Activated gamma-delta T cell treated with anti-CD3 and anti-CD28 coated beads, Interleukin-2, amount 50 U/mL, for 16 hours (primary cell): ENCODE results near the gene KLC4.
"Not testable (repeated sequence)": the region's sequence is repeated elsewhere in the genome, so short reads cannot be mapped to it uniquely, and the experiment has no call there.

ENCODE experiments used
- DNase-seq: peaks from one replicate; pipeline ENCODE4 v3.0.0-alpha.2; 2020; ENCODE audit warnings: low read depth

Gene KLC4

DNA sequence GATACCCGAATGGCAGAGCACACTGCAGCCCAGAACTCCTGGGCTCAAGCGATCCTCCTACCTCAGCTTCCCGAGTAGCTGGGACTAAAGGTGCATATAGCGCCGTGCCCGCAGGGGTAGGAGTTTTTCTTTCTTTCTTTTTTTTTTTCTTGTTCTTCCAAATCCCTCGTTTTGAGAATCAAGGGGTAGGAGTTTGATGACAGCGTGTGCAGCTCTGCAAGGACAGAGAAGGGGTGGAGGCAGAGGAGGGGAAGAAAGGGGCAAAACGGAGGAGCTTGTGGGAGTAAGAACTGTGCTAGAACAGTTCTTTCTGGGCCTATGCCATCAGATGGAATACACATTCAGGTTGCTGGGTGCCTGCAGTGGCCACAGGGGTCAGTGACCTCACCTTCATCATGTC lies 22.7 kb upstream of the KLC4 start:
- DNase-seq: no peak

DNA sequence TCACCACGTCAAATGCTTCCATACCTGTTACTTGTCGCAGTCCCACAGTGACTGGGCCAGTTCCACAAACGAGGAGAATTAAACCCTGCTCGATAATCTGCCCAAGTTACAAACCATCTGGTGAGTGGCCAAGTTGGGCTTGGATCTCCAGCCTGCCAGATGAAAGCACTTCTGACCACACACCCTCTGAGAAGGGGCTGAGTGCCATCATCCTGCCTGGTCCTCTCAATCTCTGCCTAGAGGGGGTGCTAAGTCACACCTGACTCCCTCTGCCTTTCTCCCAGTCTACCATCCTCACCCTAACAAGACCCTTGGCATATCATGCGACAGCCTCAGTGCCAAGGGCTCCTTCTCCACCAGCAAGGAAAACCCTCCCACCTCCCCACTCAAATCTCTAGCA lies 22.2 kb upstream of the KLC4 start:
- no peak for DNase-seq

DNA sequence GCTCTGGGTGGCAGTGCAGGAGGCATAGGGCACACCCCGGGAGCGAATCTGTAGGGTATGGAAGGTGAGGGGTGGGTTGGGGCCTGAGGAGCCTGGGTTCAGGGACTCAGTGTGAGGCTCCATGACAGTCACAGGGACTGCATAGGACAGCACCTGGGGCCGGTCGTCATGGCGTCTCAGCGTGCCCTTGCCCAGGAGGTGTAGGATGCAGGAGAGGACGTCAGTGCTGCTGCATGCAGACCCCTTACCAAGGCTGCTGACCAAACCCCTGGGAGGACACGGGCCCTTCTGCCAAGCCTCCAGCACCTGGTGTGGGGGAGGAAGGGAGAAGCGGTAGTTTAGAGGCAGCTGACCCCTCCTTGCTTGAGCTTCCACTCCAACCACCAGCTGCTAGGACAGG lies 21.7 kb upstream of the KLC4 start:
- DNase-seq: no peak

DNA sequence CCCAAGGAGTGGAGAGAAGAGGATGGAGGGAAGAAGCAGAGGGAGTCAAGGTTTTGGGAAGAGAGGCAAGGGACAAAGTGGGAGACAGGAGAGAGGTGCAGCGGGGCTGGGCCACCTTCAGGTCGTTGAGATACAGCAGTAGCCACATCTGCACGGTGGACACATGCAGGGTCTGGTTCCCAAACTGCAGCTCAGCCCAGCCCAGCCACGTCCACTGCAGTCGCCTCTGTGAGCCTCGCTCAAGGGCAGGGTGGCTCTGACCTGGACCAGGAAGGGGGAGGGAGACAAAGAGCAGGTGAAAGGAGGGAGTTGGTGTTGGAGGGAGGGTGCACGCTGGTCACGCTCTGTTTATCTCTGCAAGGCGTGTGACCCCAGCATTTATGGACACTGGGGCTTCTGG lies 20.7 kb upstream of the KLC4 start:
- no peak for DNase-seq

DNA sequence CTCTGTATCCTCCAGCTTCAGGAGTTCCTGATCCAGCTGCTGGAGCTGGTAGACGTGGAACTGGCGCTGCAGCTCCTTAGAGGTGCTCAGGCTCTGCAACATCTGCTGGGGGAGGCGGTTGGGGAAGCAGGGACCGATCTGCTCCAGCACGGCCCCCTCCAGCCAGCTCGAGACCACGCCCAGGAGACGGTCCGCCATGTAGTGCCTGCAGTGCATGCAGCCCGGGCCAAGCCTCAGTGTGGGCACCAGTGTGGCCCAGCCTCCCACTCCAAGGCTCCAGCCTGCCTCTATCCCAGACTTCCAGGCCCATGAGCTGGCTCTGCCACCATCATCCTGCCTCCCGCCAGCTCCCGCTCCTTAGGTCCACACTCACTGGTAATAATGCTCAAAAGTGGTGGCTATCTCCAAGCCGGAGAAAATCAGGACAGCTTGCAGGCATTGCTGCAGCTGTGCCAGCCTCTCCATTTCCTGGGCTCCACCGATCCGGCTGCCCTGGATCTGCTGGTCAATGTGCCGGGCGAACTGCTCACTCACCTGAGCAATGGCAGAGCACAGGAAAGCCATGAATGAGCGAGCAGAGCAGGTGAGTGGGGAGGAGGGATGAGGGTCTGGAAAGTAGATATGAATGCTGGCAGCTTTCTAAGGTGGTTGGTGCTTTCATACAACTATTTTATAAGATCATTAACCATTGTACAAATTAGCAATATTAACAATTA lies 18.7 kb upstream of the KLC4 start:
- DNase-seq: no peak

DNA sequence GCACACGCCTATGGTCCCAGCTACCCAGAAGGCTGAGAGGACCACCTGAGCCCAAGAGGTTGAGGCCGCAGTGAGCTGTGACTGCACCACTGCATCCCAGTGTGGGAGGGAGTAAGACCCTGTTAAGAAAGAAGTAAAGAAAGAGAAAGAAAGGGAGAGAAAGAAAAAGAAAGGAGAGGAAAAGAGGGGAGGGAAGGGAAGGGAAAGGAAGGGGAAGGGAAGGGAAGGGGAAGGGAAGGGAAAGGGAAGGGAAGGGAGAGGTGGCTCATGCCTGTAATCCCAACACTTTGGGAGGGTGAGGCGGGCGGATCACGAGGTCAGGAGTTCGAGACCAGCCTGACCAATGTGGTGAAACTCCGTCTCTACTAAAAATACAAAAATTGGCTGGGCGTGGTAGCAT lies 18.0 kb upstream of the KLC4 start:
- DNase-seq: not testable (repeated sequence)

DNA sequence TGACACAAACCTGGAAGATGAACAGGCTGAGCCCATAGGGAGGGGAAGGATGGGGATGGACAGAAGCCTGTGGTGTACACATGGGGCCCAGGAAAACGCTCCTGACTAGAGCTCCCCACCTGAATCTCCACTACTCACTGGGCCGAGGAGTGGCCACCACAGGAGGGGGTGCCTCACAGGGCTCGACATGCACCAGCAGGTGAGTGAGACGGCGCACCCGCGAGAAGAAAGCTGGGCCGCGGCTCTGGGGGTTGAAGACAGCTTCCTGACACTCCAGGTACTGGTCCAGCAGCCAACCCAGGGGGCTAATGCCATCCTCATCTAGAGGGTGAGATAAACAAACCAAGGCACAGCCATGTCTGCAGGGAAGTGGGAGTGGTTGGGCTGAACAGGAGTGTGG lies 16.1 kb upstream of the KLC4 start:
- DNase-seq: no peak

DNA sequence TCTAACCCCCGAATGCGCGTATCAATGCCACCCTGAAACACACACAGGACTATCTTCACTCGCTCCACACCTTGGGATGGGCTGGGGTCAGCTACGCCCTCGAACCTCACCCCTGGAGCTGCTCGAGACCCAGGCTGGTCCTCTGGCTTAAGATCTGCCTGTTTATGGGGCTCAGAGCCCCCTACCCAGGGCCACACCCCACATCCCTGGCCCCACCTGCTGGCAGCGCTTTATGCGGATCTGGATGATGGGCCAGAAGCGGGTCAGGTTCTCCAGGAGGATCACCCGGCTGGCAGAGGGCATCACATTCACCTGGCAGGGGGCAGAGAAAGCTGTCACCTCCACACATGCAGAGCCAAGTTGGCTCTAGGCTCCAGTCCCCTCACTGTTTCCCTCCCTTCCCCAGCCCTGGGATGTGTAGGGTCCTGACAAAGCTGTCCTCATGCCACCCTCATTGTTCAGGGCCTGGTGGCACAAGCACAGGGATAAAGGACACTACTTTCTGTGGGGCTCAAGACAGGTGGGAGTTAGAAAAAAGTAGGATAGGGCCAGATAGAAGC lies 14.0 kb upstream of the KLC4 start:
- no peak for DNase-seq

DNA sequence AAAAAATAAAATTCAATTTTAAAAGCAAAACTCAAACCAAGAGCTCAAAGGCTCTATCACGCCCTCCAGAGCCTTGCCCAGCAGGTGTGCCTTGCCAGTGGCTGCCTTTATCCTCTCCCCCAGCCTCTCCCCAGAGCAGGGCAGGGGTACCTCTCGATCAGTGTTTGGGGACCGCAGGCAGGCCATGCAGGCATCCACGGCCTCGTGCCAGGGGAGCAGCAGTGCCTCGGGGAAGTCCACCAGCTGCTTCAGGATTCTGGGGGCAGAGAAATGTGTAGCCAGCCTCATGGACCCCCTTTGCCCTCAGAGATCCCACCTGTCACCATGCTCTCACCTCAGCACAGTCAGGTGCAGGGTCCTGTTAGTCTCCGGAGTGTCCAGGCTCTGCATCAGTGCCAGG lies 11.4 kb upstream of the KLC4 start:
- no peak for DNase-seq

DNA sequence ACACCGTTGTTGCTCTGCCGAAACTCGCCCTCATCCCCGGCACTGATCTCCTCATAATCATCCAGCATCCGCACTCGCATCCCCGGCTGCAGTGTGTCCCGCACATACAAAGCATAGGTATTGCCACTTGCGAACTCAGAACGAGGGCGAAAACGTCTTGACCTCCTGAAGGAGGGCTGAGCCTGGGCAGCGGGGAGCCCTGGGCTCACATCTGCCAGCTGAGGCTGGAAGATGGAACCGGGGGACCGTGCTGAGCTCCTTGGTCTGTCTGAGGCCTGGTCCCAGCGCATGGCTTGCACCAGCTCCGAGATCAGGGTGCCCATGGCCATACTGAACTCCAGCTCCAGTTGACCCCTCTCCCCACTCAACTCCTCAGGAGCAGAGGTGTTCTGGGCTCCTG lies 8.4 kb upstream of the KLC4 start:
- no peak for DNase-seq

DNA sequence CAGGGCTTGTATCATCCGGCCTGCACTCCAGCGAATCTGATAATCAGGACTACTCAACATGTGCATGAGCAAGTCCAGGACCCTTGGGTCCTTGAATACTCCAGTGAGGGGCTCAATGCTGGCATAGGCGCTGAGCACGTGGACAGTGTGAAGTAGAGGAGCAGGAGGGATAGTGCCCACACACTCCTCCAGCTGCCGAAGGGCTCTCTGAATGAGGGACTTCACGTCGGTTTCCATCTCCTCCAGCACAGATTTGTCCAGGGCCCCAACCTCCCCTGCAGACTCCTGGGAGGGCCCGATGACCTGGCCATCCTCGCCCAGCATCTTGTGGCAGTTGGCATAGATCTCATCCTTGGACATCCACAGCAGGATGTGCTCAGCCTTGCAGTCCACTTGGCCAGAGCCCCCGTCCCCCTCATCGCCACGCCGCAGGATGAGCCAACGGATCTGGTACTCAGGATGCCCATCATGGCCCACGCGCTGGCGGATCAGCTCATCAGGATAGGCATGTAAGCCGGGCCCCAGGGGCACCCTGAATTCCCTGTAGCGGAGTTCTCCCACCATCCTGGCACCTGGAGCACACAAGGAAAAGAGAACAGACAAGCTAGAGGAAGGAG lies 7.1 kb upstream of the KLC4 start:
- DNase-seq: no peak

DNA sequence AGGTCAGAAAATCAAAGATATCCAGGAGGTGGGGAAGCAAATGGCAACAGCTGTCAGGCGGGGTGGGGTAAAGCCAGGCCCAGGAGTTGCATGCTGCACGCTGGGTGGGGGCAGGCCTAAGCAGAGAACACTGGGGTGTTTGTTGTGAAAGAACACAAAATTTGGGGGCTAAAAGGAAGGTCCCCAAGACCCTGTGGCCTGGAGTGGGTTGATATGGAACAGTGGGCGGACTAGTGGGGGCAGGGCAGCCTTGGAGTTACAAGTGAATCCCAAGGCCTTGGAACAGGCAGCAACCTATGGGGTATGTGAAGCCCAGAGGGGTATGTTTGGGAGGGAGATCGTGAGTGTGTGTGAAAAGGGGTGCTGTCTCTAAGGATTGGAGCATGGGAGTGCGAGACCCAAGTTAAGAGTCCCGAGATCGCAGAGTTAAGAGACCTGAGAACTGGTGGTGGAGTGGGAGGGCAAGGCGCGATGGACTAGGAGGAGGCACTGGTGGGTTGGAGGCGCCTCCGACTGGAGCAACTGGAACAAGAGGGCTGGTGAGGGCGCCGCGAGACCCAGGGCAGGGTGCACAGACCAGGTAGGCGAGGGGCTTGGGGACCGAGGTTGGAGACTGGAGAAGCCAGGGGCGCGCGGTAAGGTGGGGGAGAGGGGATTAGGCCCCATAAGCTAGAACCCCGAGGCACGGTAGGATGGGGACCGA lies 6.4 kb upstream of the KLC4 start:
- no peak for DNase-seq

DNA sequence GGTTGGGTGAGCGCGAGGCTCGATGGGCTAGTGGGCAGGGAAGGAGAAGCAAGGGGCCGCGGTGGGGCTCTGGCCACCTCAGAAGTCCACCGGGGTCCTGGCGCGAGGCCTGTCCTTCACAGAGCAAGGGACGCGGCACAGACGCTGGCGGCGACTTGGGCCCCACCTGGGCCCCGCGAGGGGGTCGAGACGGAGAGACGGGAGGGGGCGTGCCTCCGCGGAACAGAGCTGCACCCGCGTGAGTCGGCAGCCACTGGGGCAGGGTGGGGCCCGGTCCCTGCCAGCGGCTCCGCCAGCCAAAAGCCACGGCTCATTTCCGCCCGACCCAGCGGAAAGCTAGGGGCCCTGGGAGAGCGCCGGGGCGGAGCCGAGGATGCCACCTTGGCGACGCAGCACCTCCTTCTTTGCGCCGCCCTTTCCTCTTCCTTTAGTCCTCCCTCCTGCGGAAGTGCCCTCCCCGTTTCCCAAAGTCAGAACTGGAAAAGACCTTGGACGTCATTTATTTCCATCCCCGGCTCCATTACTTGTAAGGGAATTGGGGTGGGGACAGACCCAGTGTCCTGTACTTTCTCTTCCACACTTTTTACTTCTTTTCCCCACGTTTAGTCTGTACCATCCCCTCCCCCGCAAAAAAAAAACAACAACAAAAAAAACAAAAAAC lies 5.8 kb upstream of the KLC4 start, which contains the start of gene CUL7:
Gene CUL7 (minus strand): TSS at position 307 of the 661 bp plus-strand sequence. CDS start 1,063 bp downstream, outside the sequence.
- DNase-seq: peak; percentile 75

DNA sequence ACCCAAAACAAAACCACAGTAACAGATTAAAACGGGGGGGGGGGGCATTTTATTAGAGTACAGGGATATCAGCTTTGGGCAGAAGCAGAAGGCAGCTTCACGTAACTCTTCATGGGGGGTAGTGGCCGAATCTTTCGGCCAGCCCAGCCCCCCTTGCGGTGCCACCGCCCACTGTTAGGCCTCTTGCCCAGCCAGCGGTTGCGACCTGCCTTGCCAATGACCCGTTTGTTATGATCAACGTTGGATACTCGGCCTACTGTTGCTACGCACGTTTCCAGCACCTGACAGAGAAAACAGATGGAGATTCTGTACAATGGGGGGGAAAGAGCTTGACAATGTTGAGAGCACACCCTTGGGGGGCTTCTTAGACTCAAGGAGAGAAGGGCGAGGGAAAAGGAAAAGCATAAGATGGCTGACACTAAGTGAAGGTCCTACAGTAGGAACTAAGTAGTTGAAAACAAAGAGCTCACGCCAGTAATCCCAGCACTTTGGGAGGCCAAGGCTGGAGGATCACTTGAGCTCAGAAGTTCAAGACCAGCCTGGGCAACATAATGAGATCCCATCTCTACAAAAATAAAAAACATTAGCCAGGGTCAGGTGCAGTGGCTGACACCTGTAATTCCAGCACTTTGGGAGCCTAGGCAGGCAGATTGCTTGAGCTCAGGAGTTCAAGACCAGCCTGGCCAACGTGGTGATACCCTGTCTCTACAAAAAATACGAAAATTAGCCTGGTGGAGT lies 5.1 kb upstream of the KLC4 start:
- no peak for DNase-seq

DNA sequence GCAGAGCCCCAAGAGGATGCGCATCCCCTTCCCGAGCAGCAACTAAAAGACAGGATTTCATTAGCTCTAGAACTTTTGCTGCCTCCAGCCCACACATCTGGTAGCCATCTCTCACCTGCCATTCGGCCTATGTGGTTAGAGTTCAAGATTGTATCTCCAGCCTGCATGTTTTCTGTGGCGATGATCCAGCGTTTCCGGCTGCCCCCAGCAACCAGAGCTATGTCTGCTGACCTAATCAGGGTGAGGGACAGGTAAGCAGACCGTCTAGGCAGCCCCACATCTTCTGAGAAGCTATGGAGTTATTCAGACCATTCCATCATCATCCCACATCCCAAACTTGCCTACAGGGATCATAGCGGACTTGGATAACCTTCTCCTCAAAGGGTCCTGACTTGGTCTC lies 3.5 kb upstream of the KLC4 start:
- no peak for DNase-seq

DNA sequence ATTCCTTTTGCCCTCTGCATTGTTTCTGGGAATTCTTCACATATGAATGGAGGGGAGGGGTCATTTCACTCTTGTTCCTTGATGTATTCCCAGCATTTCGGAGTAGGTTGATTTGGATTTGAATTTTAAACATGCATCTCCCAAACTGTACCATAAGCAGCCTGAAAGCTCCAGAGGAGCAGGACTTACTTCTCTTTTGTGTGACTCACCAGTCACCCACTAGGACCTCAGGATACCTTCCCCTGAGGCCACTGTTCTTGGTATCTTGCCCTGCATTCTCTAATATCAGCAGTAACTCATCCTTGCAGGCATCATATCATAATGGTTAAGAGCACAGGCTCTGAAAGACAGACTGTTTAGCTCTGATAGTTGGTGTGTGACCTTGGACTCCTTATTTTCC lies 900 bp upstream of the KLC4 start:
- no peak for DNase-seq

DNA sequence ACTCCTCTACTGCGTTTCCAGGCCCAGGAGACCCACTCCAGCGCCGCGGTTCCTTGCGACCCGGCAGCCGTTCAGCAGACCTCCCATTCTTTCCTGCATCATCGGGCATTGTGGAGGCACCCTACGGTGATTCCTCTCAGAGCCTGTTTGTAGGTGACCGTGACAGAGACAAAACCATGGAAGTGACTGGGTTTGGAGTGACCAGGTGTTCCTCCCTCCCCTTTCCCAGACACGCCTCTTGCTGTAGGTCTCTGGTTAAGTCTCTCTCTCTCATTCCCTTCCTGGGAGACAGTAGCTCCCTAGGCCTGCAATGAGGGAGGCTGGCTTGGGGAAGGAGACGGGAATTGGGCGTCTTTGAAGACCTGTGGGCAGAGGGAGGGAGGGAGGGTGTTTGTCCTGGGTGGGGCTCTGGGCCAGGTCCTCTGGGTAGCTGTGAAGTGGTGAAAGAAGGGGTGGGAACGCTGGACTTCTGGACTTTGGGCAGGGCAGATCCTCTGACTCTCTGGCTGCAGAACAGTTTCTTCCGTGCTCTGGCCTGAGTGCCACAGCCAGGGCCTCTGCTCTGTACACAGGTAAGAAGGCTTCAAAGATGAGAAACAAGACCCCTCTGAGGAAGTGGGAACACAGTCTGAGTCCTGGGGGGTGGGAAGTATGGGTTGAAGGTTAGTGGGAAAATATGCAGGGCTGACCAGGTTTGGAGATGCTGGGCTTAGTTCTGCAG lies 763 bp downstream of the KLC4 start:
- no peak for DNase-seq

DNA sequence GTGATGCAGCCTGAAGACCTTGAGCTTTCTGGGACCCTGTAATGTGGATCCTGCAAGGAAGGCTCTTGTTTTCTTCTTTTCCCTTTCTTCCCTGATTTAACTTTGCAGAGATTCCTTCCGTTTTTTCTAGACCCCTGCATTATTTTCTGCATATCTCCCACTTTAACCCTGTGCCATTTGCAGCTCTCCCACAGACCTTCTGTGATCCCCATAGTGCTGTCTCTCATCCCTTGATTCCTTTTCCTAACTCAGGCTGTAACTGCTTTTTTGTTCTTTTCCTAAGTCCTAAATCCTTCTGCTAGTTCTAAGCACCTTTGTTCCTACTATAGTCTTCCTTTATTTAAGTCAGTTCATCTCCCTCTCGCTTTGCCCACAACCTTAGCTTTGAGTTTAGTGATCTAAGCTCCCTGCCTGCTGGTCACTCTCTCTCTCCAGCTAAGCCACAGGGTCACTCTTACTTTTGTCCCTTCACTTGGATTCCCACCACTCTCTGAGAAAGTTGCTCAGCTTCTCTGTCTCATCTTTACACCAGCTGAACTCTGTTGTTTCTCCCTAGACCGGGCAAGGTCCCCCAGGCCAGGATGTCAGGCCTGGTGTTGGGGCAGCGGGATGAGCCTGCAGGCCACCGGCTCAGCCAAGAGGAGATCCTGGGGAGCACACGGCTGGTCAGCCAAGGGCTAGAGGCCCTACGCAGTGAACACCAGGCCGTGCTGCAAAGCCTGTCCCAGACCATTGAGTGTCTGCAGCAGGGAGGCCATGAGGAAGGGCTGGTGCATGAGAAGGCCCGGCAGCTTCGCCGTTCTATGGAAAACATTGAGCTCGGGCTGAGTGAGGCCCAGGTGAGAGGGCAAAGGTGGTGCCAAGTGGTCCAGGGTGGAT lies 1.6 kb downstream of the KLC4 start:
- DNase-seq: no peak

DNA sequence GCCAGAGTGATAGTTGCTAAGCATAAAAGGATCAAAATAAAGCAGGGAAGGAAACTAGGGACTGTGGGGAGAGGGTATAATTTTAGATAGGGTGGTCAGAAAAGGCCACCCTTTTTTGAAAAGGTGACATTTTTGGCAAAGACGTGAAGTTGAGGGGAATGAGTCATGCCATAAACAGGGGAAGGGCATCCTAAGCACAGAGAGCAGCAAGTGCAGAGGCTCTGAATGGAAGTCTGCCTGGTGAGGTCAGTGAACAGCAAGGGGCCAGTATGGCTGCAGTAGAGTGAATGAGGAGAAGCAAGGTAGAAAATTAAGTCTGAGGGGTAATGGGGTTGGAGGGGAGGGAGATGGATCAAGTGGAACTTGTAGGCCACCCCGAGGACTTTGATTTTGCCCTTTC lies 2.4 kb downstream of the KLC4 start:
- DNase-seq: no peak

DNA sequence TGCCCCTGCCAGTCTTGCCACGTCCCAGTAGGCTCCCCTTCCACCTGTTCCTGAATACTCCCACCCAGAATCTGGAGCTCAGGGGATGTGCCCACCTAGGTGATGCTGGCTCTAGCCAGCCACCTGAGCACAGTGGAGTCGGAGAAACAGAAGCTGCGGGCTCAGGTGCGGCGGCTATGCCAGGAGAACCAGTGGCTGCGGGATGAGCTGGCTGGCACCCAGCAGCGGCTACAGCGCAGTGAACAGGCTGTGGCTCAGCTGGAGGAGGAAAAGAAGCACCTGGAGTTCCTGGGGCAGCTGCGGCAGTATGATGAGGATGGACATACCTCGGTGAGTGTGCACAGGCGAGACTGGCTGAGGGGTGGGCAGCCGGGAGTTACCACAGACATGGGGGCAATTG lies 3.4 kb downstream of the KLC4 start:
- no peak for DNase-seq
